GM21360 (cell line): ENCODE results near the gene SRSF8.

ENCODE experiments used
- ATAC-seq: cut with Tn5 transposase; IDR thresholded peaks from one replicate; pipeline ENCODE4 v1.9.1; 2021; ENCODE audit warnings: mild to moderate bottlenecking, moderate library complexity; ENCODE audit not compliant: unreplicated experiment

Gene SRSF8

GRCh38 chr11:95067841-95068219 lies 1.1 kb downstream of the SRSF8 start:
- ATAC-seq = no peak

- ATAC-seq = peak; percentile 65
These were observed 1.8 kb downstream of the SRSF8 start for GRCh38 chr11:95068549-95068948.

- no peak for ATAC-seq
These were observed 3.8 kb downstream of the SRSF8 start for GRCh38 chr11:95070471-95070870.

- no peak for ATAC-seq
These were observed 6.2 kb downstream of the SRSF8 start for GRCh38 chr11:95072948-95073347.

GRCh38 chr11:95074792-95075563 lies 8.3 kb downstream of the SRSF8 start:
- ATAC-seq = no peak

GRCh38 chr11:95076416-95076815 lies 9.7 kb downstream of the SRSF8 start:
- no peak for ATAC-seq

GRCh38 chr11:95076981-95077380 lies 10.3 kb downstream of the SRSF8 start:
- ATAC-seq = no peak

GRCh38 chr11:95078526-95078925 lies 11.8 kb downstream of the SRSF8 start:
- no peak for ATAC-seq

- no peak for ATAC-seq
These were observed 14.3 kb downstream of the SRSF8 start for GRCh38 chr11:95081010-95081409.

- no peak for ATAC-seq
These were observed 14.7 kb downstream of the SRSF8 start for GRCh38 chr11:95081412-95081811.

- no peak for ATAC-seq
These were observed 15.9 kb downstream of the SRSF8 start for GRCh38 chr11:95082576-95083001.

- ATAC-seq = peak; percentile 46
These were observed 17.8 kb downstream of the SRSF8 start for GRCh38 chr11:95084509-95084908.

GRCh38 chr11:95085117-95085816 lies 18.5 kb downstream of the SRSF8 start:
- no peak for ATAC-seq

GRCh38 chr11:95086151-95086550 lies 19.4 kb downstream of the SRSF8 start:
- no peak for ATAC-seq

- ATAC-seq = no peak
These were observed 20.3 kb downstream of the SRSF8 start for GRCh38 chr11:95086836-95087570.

- ATAC-seq = peak; percentile 44
These were observed 22.4 kb downstream of the SRSF8 start for GRCh38 chr11:95088946-95089619.

GRCh38 chr11:95089620-95090542 lies 23.2 kb downstream of the SRSF8 start, which contains the start of gene ENDOD1:
Gene ENDOD1 (plus strand): TSS chr11:95089846. CDS start chr11:95089928, 82 bp downstream.
- ATAC-seq = peak; percentile 85

GRCh38 chr11:95091663-95092180 lies 25.0 kb downstream of the SRSF8 start:
- no peak for ATAC-seq

GRCh38 chr11:95092549-95093324 lies 26.0 kb downstream of the SRSF8 start:
- no peak for ATAC-seq
